HG02610 (cell line): ENCODE measurements around the gene CTIF.

ENCODE experiments used
- ATAC-seq: cut with Tn5 transposase; IDR thresholded peaks from one replicate; pipeline ENCODE4 v1.9.1; 2021; ENCODE audit warnings: mild to moderate bottlenecking, moderate library complexity; ENCODE audit not compliant: unreplicated experiment

Gene CTIF

DNA sequence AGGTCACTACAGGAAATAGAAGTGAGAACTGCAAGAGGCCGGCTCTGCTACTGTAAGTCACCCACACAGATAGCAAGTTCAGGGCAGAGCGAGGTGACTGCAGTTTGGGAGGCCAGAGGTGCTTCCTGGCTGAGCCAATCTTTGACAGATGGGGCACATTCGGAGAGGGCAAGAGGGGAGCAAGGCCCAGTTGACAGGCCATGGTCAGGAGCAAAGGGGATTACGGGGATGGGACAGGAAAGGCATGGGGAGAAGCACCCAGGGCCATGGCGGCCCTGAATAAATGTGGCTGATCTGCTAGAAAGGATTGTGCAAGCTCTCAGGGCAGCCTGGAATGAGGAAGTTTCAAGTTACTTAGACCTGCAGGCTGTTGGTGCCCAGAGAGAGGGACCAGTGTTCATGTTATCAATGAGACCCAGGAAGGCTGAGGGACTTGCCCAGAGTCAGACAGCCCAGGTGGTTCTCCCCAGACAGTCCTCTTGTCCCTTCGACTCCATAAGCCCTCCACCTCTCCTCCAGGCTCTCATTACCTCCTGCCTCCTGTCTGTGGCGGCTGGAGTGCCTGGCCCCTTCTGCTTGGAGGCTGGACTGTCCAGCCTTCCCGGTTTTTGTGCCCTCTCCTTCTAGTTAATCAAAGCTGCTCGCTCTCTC lies 123.3 kb downstream of the CTIF start:
- no peak for ATAC-seq

DNA sequence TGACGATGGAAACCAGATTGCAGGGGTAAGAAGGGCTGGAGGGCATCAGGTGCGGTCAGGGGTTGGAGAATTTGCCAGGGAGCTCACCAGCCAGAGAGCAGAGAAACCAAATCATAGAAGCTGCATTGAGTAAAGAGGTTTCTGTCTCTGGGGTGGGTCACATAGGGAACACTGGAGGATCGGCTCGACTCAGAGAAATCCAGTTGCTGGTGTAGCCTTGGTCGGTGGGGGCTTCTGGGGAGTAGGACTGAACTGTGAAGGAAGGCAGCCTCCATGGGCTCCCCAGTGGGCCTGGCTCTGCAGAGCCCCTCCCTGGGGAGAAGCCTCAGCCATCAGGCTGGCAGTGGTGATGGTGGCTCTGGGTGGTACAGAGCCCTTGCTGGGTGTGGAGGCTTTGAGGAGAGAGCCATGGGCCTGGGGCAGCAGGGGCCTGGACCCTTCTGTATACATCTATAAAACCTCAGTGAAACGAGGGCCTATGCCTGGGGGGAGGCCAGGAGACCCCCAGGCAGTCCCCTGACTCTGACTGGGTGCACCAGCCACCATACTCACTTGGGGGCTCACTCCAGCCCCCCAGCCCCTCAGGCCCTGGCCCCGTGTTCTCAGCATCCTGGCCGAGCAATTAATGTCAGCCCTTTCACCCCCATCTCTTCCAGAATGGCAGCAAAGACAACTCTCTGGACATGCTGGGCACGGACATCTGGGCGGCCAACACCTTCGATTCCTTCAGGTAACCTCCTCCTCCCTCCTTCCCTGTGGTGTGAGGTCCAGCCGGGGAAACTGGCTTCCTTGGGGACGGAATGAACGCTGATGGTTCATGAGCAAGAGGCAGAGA lies 124.5 kb downstream of the CTIF start:
- no peak for ATAC-seq

DNA sequence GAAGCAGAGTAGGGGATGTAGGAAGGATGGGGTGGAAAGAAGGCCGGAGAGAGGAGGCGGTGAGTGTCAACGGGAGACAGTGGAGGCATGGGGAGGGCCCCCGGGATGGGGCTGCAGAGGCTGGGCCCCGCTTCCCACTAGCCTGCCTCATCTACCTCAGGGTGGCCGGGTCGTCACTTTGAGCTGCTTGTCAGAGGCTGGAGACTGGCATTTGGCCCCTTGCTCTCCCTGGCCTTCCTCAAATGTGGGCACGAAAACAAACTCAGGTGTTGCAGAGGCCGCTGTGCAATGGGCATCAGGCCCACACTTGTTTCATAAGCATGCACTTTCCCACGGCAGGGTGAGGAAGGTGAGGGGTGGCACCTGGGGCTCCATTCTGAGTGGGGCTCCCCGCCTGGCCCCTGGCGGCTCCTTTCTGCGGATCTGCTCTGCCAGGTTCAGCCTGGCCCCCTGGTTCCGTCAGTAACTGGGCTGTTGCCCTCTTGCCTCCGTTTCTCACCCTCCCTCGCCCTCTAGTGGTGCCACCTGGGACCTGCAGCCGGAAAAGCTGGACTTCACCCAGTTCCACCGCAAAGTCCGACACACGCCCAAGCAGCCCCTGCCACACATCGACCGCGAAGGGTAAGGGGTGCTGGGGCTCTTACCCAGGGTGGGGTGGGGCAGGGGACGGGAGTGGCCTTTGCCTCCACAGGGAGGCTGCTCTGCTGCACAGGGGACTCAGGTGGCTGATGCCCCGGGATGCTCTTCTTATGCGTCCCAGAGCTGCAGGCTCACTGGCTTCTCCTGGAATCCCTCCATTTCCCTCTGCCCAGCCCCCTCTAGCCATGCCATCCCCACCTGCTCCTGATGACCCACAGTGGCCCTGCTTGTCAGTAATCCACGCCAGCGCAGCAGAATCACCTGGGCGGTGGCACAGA lies 125.4 kb downstream of the CTIF start:
- no peak for ATAC-seq

GRCh38 chr18:48665654-48666053 lies 126.8 kb downstream of the CTIF start:
- ATAC-seq: no peak

DNA sequence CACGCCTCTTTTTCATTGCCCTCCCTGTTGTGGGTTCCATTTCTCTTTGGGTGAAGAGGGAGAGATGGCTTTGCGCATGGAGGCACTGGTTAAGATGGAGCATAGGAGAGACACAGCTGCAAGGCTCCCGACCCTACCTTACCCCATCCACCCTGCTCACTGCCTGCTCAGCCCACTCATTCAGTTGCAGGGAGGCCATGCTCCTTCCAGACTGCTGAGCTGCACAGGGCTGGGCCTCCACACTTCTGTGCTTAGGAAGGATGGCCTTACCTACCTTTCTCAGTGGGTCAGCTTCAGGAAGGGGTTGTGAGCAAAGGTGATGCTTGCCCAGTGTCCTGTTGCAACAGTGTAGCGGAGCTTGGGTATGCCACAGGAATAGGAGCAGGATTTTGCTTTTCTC lies 127.8 kb downstream of the CTIF start:
- ATAC-seq: no peak

- ATAC-seq: peak; percentile 49
Observed at GRCh38 chr18:48667276-48668254, 128.7 kb downstream of the CTIF start.

DNA sequence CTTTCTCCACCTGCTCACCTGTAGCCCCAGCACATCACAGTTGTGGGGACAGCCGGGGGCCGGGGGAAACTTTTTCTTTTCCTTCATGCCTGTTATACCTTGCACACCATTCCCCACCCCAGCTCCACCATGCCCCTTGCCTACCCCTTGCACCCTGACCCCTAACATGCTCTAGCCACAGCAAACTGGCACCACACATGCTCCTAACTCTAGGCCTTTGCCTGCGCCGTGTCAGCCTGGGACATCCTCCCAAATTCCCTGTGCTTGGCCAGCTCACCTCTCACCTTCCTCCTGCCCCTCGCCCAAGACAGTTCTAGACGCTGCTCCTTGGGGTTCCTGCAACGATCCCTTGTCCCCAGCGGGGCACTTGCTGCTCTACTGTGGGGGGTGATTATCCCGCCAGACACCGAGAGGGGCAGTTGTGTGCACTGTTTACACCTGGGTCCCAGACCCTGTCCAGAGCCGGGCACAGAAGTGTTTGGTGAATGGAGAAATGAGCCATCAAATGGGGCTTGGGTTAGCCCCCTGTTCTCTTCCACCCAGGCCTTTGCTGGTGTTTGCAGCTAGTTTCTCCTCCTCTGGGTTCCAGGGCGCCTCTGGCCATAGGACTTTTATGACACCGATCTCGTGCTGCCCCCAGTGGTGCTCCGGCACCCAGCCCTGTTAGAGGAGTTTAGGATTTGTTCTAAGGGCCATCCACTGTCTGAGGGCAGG lies 129.8 kb downstream of the CTIF start:
- ATAC-seq: no peak

GRCh38 chr18:48669180-48669675 lies 130.4 kb downstream of the CTIF start:
- ATAC-seq: no peak

- no peak for ATAC-seq
Observed at GRCh38 chr18:48669991-48670750, 131.3 kb downstream of the CTIF start.

GRCh38 chr18:48670751-48671560 lies 132.1 kb downstream of the CTIF start:
- no peak for ATAC-seq

DNA sequence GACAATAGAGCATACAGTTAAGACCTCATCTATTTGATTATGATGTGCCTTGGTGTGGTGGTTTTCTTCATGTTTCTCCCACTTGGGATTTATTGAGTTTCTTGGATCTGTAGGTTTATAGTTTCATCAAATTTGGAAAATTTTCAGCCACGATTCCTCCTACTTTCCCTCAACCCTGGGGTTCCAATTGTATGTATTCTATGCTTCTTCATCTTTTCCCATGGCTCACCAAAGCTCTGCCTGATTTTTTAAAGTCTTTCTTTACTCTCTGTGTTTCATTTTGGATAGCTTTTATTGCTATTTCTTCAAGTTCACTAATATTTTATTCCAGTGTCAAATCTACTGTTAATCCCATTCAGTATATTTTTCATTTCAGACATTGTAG lies 132.7 kb downstream of the CTIF start:
- ATAC-seq: no peak

GRCh38 chr18:48672671-48673340 lies 134.0 kb downstream of the CTIF start:
- no peak for ATAC-seq

GRCh38 chr18:48673456-48673852 lies 134.6 kb downstream of the CTIF start:
- no peak for ATAC-seq

DNA sequence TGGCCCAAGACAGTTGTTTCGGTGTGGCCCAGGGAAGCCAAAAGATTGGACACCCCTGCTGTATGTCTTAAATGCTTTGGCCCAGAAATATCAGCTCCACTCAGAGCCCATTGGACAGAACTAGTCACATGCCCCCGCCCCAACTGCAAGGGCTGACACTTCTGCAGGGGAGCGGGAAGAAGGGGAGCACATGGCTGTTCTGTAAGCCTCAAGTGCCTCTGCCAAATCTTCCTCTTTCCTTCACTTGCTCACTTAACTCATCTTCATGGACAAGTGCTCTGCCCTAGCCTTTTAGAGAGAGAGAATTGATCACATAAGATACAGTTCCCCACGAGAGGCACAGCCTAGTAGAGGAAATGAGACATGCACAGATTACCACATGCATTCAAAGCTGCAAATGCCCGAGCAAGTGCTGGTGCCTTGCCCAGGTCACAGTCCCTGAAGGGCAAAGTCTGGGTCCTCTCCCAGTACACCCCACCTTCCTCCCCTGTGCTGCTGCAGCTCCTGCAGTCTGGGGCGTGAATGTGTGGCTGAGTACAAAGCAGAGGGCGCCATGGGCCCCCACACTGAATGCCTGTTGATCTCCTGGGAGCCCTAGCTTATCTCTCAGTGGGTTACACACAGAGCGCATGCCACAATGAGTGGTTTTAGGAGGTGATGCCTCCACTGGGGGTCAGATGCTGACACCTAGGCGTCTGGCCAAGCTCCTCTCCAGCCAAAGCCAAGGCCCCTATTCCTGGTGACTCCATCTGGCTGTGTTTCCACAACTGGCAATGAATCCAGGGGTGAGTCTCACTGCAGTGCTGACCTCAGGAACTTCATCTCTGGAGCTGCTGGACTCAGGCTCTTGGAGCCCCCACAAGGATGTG lies 135.3 kb downstream of the CTIF start:
- ATAC-seq: no peak

GRCh38 chr18:48674758-48675351 lies 136.0 kb downstream of the CTIF start:
- no peak for ATAC-seq

GRCh38 chr18:48675352-48675761 lies 136.5 kb downstream of the CTIF start:
- peak; percentile 89 for ATAC-seq
